GM18519 (cell line): Measurements from ENCODE around the gene TOR1AIP2.

ENCODE experiments used
- ATAC-seq: cut with Tn5 transposase; IDR thresholded peaks from one replicate; pipeline ENCODE4 v1.9.1; 2021; ENCODE audit warnings: mild to moderate bottlenecking, moderate library complexity; ENCODE audit not compliant: unreplicated experiment, low FRiP score

The TOR1AIP2 gene

DNA sequence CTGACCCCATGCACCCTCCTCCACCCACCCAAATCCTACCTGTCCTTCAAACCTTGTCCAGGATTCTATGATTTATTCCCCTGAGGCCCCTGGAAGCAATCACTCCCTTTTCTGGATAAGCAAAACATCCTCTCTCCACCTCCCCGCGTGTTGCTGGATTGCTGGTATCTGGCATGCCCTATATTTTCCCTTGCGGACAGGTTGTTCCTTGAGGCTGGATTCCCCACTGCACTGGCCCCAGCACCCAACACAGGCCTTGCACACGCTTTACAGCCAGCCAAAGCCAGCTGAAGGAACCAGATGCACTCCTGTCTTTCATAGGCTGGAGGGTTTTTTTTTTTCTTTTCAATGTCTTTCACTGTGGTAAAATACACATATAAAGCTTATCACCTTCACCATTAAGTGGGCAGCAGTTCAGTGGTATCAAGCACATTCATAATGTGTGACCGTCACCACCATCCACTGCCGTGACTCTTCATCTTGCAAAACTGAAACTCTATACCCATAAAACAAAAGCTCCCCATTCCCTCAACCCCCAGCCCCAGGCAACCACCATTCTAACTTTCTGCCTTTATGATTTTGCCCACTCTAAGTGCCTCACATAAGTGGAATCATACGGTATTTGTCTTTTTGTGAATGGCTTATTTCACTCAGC lies 50.9 kb downstream of the TOR1AIP2 start:
- no peak for ATAC-seq

DNA sequence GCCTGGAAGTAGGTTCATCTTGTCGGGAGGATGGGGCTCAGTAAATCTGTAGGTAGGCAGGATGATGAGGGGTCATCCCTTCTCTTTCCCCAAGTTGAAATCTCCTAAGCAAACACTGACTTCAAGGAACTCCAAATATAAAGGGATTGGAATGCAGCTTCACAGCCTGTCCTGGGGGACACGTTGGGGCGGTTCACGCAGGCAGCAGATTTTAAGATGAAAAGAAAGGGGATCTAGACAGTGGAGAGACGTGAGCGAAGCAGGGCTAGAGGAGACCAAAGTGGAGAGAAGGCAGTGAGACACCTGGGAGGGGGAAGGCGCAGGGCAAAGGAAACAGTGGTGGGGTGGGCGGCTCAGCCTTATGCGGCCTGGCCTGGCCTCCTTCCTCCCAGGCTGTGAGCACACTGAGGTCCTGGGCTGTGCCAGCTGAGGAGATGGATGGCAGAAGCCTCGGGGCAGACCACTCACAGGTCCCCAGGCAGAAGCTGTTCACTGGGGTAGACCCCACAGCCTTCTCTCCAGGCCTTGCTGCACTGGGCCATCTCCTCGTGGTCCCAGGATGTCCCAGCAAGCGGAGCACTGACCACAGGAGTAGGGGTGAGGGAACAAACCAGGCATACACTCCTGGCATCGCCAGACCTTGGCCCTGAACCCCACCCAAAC lies 51.7 kb downstream of the TOR1AIP2 start:
- ATAC-seq = no peak

DNA sequence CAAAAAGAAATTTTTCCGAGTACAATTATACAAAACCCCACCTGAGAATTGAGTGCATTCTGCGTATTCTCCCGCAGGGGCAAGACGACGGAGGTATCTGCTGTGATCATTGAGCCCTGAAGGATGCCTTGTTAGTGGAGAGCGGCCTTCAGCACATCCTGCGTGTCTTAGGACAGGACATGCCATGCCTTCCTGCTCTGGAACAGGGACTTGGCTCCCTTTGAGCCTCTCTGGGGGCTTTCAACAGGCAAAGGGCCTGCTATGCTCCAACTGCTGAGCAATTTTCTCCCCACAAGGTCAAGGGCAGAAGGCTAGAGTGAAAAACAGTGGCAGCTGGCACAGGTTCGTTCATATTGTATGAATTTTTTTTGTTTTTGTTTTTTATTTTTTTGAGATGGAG lies 52.4 kb downstream of the TOR1AIP2 start:
- ATAC-seq = no peak

DNA sequence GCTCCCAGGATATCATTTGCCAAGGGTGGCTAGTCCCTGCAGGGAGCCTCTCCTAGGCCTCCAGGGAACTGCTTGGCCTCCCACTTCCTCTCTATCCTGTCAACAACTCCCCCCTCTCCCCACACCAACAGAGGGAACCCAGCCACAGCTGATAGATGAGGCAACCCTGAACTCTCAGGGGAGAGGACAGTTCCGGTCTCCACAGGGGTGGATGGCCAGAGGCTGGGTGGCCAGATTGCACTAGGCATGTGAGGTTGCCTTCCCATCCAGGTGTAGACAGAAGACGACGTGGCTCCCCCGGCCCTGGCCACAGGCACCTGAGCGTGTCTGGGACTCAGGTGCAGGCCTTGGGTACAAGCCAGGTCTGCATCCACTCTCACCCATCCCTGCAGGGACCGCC lies 53.3 kb downstream of the TOR1AIP2 start:
- no peak for ATAC-seq

DNA sequence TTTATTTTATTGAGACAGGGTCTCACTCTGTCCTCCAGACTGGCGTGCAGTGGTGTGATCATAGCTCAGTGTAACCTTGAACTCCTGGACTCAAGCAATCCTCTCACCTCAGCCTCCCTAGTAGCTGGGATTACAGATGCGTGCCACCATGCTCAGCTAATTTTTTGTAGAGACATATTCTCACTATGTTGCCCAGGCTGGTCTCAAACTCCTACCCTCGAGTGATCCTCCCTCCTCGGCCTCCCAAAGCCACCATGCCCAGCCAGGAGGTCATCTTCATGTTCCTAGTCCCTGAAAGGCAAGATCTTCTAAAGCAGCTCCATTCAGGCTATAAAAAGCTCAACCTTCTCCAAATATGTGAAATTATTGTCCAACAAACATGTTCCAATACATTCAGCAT lies 53.9 kb downstream of the TOR1AIP2 start:
- no peak for ATAC-seq

DNA sequence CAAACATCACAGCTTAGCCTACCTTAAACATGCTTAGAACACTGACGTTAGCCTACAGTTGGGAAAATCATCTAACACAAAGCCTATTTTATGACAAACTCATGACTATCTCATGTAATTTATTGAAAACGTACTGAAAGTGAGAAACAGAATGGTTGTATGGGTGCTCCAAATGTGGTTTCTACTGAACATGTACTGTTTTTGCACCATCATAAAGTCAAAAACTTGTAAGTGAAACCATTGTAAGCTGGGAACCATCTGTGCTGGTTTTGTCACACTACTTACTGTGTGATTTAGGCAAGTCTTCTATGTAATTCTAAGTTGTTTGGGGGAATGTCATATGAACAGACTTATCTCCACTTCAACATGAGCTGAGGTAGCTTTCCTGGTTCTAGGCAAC lies 55.5 kb downstream of the TOR1AIP2 start:
- no peak for ATAC-seq

DNA sequence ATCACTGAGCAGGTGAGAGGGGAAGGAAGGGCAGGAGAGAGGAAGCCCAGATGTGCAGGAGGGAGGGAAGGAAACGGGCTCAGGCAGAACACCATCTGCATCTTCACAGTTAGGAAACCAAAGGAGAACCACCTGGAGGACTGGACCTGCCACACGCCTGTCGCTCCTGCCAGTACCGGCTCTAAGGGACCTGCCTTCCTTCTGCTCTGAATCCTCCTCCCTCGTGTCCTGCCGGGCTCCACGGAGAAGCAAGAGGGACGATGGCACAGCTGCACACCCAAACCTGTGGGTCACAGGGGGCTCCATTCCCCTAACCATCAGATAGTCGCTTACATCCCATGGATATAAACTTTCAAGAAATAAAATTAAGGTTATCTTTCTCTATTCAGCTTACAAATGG lies 56.1 kb downstream of the TOR1AIP2 start:
- ATAC-seq = no peak

DNA sequence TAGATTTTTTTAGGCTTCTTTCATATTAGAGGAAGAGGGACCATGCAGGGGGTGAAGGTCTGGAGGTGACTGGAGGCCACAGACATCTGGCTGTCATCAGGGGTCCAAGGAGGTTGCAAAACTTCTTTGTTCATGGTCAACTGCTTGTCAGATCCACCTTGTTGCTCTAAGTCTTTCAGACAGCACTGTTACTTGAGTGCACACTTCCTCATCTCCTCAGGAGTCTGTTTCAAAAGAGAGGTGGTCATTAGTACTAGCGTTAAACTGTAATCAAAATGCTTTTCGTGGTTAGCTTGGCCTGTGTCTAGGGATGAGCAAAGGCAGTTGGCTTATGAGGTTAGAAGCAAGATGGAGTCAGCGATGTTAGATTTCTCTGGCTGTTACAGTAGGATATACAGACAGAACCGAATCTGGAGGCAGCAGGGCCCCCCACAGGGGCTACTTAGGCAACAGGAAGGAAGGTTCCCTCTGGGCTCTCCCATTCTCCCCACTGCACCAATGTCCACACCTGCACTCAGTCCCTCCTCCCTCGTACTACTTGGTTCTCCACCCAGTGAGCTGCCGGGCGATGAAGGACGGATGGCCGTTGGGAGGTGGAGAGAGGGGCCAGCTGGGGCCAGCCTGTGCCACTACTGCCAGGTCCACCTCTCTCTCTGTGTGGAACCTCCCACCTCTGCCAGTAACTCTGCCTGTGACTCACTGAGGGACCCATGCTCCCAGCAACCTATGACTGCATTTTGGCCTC lies 57.2 kb downstream of the TOR1AIP2 start:
- no peak for ATAC-seq

DNA sequence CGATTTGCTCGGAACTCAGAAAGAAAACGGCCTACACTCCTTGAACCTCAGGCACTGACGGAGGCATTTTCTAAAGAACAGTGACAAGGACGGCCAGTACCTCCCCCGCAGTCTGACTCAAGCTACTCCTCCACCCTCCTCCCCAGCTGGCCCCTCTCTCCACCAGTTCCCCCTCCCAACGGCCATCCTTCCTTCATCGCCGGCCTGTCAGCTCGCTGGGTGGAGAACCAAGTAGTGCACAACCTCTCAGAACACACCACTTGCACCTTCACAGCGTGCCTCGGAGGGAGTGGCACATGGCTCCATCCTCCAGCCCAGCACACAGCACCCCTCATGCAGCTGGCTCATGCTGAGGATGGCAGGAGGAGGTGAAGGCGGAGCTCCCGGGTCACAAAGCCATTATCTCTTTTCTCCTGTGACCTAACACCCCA lies 58.8 kb downstream of the TOR1AIP2 start:
- no peak for ATAC-seq

DNA sequence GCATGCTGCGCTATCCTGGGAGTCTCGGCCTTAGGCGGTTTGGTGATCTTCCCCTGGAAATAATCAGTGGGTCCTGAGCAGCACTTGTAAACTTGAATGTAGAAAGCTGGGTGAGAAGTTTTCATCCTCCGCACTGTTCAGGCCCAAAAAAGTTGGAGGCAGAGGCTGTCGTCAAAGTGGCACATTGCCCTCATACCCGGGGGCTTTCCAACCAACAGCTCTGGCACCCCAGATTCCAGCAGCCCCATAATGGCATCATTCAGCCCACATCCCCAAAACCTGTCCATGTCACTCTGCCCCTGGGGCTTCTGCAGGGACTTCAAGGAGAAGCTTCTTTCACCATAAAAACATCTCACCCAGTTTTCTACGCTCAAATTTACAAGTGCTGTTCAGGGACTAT lies 59.3 kb downstream of the TOR1AIP2 start:
- no peak for ATAC-seq

DNA sequence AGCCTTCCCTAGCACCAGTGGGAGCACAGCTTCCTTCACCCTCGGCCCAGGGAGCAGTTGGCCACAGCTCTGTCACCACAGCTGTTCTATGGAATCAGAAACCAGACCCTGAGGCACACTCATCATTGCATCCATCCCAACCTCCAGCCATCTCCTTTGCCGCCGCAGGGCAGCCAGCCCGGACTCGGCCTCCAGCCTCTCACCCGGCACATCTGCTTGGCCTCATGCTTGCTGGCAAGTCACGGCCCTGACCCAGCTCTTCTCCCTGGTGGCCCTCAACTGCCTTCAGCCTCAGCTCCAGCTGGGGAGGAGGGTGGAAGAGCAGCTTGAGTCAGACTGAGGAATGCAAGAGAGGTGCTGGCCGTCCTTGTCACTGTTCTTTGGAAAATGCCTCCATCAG lies 59.8 kb downstream of the TOR1AIP2 start:
- ATAC-seq = no peak

DNA sequence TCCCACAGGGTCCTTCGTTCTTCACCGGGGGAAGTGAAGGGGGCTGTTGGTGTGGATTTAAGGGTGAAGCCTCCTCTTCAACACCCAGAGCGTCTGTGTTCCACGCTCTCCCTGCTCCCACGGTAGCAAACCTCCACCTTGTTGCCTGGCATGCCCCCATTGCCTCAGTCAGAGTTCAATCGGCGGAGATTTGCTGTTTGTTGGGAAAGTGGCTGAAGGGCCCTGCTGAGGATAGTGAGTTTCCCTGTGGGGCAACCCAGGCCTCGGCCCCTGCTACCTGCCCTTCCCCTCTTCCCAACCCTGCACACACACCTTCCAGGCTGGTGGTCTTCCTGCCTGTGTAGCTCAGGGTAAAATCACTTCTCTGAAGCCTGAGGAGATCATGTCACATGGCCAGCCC lies 60.5 kb downstream of the TOR1AIP2 start:
- no peak for ATAC-seq

DNA sequence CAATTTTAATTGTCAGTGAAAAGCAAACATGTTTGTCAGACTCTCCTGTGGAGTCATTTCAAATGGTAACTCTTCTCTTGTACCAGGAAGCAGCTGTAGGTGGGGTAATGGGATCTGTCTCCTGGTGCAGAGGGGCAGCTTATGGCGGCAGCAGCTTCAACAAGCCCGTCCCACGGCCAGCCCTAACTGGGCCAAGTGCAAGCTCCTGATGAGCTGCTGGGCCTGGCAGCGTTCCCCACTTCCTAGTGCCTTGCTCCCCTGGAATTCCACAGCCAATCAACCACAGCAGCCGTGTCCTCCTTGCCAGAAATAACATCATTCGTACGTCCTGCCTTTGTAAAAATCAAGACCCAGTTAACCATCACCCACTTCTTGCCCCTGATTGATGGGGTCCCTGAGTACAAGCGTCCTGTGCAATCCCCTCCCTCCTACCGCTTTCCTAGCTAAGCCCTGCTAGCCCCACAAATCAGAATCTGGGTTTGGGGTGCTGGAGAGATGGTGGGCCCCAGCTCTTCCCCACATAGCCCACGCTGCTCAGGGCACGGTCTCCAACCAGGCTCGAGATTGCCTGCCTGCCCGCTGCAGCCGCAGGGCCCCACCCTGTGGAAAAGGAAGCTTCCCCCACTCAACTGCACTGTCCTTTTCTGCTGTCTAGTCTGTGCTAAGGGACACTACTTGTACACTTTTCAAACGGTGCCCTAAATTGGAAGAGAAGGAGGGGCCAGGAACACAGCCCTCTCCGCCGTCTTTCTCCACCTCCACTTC lies 61.2 kb downstream of the TOR1AIP2 start:
- no peak for ATAC-seq

DNA sequence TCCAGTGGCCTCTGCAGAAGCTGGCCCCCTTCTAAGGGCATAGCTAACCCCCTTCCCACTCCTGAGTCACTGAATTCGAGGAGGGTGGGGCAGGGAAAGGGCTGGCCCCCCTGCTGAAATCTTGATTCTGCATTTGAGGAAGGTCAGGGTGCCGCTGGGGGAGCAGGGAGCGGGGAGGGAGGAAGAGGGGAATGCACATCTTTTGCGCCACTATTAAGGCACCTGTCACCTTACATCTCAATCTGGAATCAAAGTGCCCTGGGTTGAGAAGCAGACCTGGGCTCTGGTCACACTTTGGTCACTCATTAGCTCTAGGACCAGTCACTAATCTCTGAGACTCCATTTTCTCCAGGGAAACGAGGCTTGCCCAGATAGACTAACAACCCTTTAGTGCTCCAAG lies 62.0 kb downstream of the TOR1AIP2 start:
- ATAC-seq = no peak

DNA sequence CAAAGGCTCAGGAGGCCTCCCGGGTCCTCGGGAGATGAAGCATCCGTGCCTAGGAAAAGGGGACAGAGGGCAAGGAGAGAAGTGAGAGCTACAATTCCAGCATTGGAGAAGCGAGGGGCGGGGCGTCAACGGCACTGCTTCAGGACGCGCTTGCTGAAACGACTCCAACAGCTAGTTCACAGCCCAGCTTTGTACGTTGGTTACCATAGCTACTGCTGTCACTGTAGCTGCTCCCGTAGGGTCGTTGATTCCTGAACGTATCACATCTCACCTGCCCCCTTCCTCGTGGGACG lies 63.1 kb downstream of the TOR1AIP2 start:
- ATAC-seq = no peak

DNA sequence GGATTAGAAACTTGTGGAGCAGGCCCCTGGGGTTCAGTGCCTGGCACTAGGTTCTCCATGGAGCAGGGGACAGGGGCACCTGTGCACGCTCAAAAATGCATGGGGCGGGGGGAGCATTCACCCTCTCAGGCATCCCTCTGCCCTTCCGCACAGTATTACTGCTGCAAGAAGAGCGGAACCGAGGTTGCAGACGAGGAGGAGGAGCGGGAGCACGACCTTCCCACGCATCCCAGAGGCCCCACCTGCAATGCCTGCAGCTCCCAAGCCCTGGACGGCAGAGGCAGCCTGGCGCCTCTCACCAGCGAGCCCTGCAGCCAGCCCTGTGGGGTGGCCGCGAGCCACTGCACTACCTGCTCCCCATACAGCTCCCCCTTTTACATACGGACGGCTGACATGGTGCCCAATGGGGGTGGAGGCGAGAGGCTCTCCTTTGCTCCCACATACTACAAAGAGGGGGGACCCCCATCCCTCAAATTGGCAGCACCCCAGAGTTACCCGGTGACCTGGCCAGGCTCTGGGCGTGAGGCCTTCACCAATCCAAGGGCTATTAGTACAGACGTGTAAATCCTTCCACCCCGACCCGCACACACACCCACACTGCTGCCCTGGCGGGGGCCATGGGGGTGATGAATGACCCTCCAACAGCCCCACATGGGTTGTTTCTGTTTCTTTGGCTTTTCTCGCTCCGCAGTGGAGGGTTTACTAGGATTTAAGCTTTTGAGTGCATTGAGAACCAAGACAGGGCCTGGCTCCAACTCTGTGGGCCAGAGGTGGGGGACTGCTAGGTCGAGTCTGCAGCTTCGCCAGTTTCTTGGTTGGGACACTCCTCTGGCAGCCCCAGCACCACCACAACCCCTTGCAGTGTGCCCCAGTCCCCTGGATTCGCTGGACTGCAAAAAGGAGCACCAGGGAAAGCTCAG lies 63.7 kb downstream of the TOR1AIP2 start:
- ATAC-seq = no peak

DNA sequence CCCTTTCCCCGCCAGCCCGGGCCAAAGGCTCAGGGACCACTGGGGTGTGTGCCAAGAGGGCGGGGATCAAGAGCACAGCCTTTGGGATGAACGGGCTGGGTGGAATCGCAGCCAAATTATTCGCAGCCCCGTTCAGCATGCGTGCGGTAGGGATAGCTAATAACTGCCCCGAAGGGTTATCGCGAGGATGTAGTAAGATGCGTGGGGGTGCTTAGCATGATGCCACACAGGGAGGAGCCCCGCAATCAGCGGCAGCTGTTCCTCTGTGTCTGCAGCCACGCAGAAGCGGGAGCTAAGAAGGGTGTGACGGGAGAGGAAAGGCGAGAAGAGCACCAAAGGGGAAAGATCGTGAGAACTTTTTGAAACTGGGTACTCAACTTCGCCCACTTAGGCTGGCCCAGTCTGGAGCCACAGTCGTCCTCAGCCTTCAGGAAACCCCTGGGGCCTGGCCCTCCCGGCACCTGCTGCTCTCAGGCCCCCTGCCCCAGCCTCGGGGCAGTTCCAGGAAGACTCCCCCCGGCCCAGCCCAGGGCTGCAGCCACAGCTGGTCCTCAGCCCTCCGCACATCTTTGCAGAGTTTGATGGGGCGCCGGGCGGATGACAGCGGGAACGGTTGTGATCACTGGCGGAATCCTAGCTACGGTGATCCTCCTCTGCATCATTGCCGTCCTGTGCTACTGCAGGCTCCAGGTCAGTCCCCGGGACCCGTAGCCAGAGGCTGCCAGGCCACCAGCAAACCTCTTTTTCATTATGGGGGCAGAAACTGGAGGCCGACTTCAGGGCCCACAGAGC lies 64.9 kb downstream of the TOR1AIP2 start:
- no peak for ATAC-seq

DNA sequence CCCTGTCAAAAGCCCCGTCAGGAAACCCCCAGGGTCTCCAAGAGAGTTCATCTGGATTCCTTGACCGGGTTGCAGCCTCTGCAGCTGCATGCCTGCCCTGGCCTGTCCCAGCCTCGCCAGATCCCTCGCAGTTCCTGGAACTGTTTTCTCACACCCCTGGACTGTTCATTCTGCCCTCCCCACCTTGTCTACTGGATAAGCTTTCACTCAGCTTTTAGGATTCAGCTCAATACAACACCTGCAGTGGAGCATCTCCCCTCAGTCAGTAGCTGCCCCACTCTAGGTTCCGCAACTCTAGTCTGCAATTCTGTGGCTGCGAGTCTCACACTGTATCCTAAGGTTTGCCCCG lies 67.3 kb downstream of the TOR1AIP2 start:
- no peak for ATAC-seq

DNA sequence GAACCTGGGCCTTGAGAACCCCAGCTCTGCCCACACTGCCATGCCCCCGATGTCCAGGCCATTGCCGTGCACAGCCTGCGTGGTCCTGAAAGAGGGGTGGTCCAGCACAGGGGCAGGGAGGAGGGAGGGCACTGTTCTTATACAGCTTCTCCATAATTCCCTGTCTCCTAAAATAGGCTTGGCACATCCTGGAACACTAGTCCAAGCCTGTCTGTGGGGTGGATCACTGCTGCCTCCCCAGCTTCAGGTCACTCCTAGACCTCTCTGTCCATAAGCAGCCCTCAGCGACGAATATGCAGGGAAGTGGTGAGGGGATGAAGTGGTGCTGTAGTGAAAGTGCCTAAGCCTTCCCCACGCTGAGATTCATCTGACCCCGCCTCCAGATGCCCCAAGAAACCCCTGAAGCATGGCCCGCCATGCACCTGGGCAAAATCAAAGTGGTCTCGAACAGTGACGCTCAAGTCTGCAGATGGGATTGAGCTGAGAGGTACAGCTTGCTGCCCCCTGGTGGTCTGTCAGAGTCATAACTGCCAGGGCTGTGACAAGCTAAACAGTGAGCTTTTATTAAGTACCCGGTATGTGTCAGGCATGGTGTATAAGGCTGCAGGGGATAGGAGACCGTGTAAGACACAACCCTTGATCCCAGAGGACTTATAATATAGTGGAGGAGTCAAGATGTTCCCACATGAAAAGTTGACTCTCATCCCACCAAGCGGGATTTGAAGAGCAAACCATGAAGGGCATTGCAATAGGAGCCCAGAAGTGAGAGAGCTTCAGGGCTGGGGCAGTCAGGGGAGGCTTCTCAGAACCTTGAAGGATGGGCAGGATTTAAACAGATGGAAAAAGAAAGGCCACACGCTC lies 67.9 kb downstream of the TOR1AIP2 start:
- no peak for ATAC-seq
